Measurements from ENCODE around the gene POLR2F. TPM values are rescaled to one million over a fixed set of nuclear protein-coding genes. Genes with fewer than 3 reads are reported as not detected.

POLR2F gene
- total RNA-seq, 3 donors from 2014 or later: 155 to 176 (median 163) TPM

DNA sequence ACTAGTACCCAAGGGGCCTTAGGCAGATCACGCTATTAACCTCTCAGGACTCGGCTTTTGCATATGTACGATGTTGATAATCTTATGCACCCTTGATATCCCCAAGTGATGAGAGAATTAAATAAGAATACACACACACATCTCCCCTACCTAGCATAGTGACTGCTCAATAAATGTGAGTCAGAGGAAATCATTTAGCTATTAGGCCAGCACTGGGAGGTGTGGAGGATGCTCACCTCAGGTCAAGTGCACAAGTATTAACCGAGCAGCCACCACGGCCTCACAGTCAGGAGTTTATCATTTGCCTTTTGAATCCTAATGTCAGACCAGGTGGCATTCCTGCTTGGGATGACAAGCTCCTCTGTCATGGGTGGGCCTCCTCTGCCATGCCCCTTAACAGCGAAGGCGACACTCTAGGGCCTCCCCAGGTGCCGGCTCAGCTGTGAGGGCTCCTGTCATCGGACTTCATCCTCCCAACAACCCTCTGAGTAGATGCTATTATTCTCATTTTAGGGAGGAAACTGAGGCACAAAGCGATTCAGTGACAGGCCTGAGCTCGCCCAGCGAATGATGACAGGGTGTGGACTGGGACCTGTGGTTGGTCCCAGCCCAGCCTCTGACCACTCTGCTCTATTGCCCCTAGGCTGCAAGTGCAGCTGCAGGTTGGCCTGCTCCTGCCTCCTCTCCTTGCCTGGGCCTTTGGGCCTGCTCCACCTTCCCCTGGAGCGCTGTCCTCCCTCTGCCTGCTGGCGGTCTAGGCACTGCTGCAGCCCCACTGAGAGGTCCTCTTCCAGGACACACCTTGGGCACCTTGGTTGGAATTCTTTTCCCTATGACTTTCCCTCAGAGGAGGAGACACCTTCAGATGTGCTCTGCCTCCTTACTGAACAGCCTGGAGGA is 35.9 kb downstream of the POLR2F start:
- DNase-seq: no peak
- H3K9me3 Mint-ChIP-seq: no peaks in the 10 kb centered on the region
- no peak overlapping the region for H3K4me3 Mint-ChIP-seq
- H3K4me1 Mint-ChIP-seq (ENCODE audit: low read depth): peaks cover 2% of the 10 kb centered on the region
- no peaks in the 10 kb centered on the region for H3K27me3 Mint-ChIP-seq (ENCODE audit: low read depth)
- H3K36me3 Mint-ChIP-seq (ENCODE audit: insufficient read depth): no peaks in the 10 kb centered on the region
- no peak for ATAC-seq

DNA sequence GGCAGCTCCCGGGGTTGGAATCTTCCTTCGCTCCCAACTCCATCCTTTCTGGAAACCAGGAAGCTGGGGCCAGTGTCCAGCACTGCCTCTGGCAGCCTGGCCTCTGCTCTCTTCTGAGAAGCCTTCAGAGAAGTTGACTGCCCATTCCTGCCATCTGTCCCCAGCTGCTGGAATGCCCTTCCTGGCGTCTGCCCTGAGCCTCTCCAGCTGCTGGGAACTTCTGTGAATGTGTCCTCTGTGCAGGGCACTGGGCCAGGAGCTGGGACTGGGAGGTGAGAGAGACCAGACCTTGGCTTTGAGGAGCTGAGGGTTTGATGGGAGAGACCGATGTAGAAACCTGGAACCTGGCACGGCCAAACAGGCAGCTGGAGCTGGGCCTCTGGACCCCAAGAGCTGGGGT is 36.8 kb downstream of the POLR2F start:
- no peak for DNase-seq
- ATAC-seq: no peak
- Mint-ChIP-seq H3K4me1 (ENCODE audit: low read depth) (peaks cover 3% of the 10 kb centered on the region), H3K27me3 (ENCODE audit: low read depth) (no peaks in the 10 kb centered on the region), H3K4me3 (no peak overlapping the region), H3K9me3 (no peaks in the 10 kb centered on the region), H3K36me3 (ENCODE audit: insufficient read depth) (no peaks in the 10 kb centered on the region)

DNA sequence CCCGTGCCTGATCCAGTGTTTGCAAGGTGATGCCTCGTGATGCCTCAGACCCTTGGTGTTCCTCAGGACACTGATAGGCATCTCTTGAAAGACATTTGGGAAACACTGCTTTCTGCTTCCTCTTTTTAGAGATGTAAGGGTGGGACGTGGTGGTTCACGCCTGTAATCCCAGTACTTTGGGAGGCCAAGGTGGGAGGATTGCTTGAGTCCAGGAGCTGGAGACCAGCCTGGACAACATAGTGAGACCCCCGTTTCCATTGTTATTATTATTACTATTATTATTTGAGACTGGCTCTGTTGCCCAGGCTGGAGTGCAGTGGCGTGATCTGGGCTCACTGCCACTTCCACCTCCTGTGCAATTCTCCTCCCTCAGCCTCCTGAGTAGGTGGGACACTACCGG is 37.4 kb downstream of the POLR2F start:
- no peak overlapping the region for H3K4me3 Mint-ChIP-seq

DNA sequence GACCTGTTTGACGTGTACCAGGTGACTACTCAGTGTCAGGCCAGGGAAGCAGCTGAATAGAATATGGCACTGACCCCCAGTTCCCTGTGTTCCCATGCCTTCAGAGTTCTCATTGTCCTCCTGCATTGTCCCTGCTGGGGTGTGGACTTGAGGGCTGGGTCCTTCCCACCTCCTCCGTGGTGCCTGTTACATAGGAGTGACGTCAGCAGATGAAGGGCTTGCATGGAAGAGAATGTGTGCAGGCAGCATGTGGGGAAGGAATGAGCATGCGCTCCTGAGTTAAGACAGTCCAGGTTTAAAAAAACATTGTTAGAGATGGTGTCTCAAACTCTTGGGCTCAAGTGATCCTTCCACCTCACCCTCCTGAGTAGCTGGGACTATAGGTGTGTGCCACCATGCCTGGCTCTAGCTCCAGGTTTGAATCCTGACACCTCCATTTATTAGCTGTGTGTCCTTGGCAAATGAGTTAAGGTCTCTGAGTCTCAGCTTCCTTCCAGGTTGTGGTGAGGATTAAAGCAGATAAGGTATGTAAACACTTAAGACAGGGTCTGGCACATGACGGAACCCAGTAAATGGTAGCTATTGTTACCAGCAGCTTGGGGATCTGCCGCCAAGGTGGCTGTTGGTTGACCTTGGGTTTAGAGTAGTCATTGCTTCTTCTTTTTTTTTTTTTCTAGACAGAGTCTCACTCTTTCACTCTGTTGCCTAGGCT is 38.4 kb downstream of the POLR2F start:
- Mint-ChIP-seq H3K27me3 (ENCODE audit: low read depth) (no peaks in the 10 kb centered on the region), H3K36me3 (ENCODE audit: insufficient read depth) (no peaks in the 10 kb centered on the region), H3K4me3 (no peak overlapping the region), H3K4me1 (ENCODE audit: low read depth) (peaks cover 14% of the 10 kb centered on the region), H3K9me3 (no peaks in the 10 kb centered on the region)
- no peak for DNase-seq
- no peak for ATAC-seq

More for the DNA sequence above, 37.4 kb downstream of the POLR2F start:
- DNase-seq (no peak), ATAC-seq (no peak)
- peaks cover 7% of the 10 kb centered on the region for H3K4me1 Mint-ChIP-seq (ENCODE audit: low read depth)
- no peaks in the 10 kb centered on the region for H3K9me3 Mint-ChIP-seq
- no peaks in the 10 kb centered on the region for H3K27me3 Mint-ChIP-seq (ENCODE audit: low read depth)
- H3K36me3 Mint-ChIP-seq (ENCODE audit: insufficient read depth): no peaks in the 10 kb centered on the region

DNA sequence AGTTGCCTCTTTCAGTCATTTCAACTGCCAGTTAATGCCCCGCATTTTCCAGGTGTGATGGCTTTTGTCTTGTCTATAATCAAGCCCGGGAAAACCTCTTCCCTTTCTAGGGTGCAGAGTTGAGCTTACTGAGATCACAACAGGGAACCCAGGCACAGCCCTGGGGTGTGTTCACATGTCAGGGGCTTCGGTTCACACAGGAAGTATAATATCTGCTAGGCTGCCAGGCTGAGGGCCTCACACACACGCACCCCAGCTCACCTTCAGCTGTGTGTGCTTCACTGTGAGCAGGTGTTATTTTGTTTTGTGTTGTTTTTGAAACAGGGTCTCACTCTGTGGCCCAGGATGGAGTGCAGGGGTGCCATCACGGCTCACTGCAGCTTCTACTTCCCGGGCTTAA is 40.5 kb downstream of the POLR2F start:
- Mint-ChIP-seq H3K27me3 (ENCODE audit: low read depth) (no peaks in the 10 kb centered on the region), H3K9me3 (no peaks in the 10 kb centered on the region), H3K4me3 (no peak overlapping the region), H3K36me3 (ENCODE audit: insufficient read depth) (peaks cover 3% of the 10 kb centered on the region), H3K4me1 (ENCODE audit: low read depth) (peaks cover 18% of the 10 kb centered on the region)
- ATAC-seq (no peak), DNase-seq (no peak)

DNA sequence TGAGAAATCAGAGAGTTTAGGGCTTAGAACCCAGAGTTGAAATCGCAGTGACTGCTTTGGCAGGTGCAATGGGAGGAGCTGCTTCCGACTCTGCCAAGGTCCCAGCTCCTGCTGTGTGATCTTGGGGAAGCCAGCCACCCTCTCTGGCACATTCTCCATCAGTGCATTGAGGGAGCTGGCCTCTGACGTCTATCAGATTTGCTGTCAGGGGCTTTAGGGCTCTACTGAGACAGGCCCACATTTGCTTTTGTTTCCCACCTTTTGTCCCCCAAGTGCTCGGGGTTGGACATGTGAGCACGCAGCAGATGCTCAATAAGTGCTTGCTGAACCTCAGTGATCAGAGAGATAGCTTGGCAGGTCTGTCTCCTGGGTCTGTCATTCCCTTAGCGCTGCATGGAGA is 41.5 kb downstream of the POLR2F start:
- H3K9me3 Mint-ChIP-seq: no peaks in the 10 kb centered on the region
- H3K4me1 Mint-ChIP-seq (ENCODE audit: low read depth): peaks cover 18% of the 10 kb centered on the region
- no peaks in the 10 kb centered on the region for H3K27me3 Mint-ChIP-seq (ENCODE audit: low read depth)
- ATAC-seq: no peak
- H3K36me3 Mint-ChIP-seq (ENCODE audit: insufficient read depth): peaks cover 3% of the 10 kb centered on the region
- no peak overlapping the region for H3K4me3 Mint-ChIP-seq
- DNase-seq: no peak

DNA sequence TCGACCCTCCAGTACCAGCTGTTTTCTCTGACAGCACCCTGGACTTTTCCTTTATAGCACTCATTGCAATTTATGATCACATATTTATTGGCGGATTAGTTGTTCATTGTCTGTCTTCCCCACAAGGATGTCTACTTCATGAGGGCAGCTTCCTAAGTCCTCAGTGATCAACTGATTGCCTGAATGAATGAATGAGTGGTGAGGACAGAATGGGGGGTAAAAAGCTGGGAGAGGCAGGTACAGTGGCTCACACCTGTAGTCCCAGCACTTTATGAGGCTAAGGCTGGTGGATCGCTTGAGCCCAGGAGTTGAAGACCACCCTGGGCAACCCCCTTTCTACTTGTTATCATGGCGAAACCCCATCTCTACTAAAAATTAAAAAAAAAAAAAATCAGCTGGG is 42.0 kb downstream of the POLR2F start:
- H3K36me3 Mint-ChIP-seq (ENCODE audit: insufficient read depth): peaks cover 3% of the 10 kb centered on the region
- DNase-seq (no peak), ATAC-seq (no peak)
- H3K27me3 Mint-ChIP-seq (ENCODE audit: low read depth): no peaks in the 10 kb centered on the region
- H3K9me3 Mint-ChIP-seq: no peaks in the 10 kb centered on the region
- H3K4me3 Mint-ChIP-seq: no peak overlapping the region
- H3K4me1 Mint-ChIP-seq (ENCODE audit: low read depth): peaks cover 18% of the 10 kb centered on the region

DNA sequence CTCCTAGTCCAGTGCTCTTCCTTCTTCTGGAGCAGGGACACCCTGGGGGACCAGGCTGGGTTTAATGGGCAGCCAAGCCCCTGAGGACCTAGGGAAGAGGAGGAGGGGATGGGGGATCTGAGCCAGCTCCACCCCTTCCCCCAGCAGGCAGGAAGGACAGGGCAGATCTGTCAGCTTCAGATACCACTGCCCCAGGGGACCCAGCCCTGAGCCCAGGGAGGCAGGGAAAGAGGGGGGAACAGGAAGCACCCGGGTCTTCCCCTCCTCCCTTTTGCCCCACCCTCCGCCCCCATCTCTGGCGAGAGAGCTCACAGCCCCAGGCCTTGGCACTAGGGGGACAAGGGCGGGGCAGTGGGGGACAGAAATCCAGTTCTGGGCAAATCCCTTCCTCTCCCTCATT is 42.6 kb downstream of the POLR2F start:
- Mint-ChIP-seq H3K9me3 (no peaks in the 10 kb centered on the region), H3K36me3 (ENCODE audit: insufficient read depth) (peaks cover 3% of the 10 kb centered on the region), H3K27me3 (ENCODE audit: low read depth) (no peaks in the 10 kb centered on the region), H3K4me1 (ENCODE audit: low read depth) (peaks cover 18% of the 10 kb centered on the region), H3K4me3 (no peak overlapping the region)
- DNase-seq: no peak
- no peak for ATAC-seq

DNA sequence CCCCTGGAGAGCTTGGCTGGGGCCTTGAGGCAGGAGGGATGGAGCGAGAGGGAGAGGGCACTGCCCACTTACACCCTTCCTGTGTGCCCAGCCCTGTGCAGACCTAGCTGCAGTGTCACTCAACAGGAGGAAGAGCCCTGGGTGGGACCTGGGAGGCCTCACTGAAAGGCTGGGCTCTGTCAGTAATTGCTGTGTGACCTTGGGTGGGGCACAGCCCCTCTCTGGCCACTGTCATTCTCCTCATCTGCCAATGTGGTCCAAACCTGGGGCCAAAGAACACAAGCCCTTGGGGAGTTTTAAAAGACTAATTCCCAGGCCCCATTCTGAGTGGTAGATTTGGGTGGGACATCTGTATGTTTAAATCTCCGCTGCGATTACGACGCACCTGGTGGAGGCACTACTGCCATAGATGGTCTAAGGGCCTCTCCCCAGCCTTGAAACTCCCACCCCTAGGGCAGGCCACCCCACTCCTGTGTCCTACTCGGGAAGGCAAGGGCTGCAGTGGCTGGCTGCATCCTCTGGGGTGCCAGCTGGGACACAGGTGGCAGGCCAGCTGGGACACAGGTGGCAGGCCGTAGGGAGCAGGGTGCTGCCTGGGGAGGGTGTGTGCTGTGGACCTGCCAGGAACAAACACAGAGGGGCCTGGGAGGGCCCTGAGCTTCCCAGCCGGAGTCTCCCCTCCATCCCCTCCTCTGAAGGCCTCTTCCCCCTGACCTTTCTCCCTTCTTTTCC is 43.2 kb downstream of the POLR2F start:
- no peaks in the 10 kb centered on the region for H3K27me3 Mint-ChIP-seq (ENCODE audit: low read depth)

DNA sequence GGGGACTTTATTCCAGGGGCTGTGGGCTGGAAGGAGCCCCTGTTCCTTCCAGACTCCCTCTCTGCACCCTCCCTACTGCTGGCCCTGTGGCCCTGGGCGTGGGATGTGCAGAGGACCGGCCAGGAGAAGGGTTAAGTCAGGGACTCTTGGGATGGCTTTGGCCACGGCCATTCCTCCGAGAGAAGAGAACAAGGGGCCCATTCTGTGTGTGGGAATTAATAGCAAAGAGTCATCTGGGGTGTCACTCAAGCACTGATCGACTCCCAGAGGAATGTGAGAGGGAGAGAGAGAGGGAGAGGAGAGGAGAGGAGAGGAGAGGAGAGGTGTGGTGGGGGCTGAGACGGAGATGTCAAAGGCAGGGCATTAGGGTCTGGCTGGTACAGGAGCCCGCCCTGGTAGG is 45.0 kb downstream of the POLR2F start:
- Mint-ChIP-seq H3K27me3 (ENCODE audit: low read depth) (no peaks in the 10 kb centered on the region), H3K4me1 (ENCODE audit: low read depth) (peaks cover 17% of the 10 kb centered on the region), H3K9me3 (no peaks in the 10 kb centered on the region), H3K36me3 (ENCODE audit: insufficient read depth) (peaks cover 3% of the 10 kb centered on the region), H3K4me3 (no peak overlapping the region)
- ATAC-seq: no peak
- DNase-seq: no peak

More for the DNA sequence above, 43.2 kb downstream of the POLR2F start:
- DNase-seq (no peak), ATAC-seq (no peak)
- H3K4me3 Mint-ChIP-seq: no peak overlapping the region
- H3K36me3 Mint-ChIP-seq (ENCODE audit: insufficient read depth): peaks cover 3% of the 10 kb centered on the region
- H3K9me3 Mint-ChIP-seq: no peaks in the 10 kb centered on the region
- H3K4me1 Mint-ChIP-seq (ENCODE audit: low read depth): peaks cover 18% of the 10 kb centered on the region

DNA sequence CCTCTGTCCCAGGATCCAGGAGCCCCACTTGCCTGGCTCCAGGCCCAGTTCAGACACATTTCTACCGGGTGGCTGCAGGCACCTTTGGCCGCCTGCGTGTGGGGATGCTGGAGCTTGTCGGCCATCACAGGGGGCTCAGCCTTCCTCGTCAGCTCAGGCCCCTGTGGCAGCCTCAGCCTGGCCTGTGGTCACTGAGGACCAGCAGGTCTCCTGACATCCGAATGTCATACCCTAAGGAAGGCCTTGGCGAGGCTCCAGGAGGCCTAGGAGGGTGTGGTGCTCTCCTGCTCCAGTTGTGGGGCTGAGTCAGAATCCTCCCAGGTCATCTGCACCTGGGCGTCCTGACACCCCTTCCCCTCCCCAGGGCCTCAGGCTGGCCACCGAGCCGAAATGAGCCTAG is 45.7 kb downstream of the POLR2F start:
- H3K27me3 Mint-ChIP-seq (ENCODE audit: low read depth): no peaks in the 10 kb centered on the region
- peaks cover 3% of the 10 kb centered on the region for H3K36me3 Mint-ChIP-seq (ENCODE audit: insufficient read depth)
- ATAC-seq: no peak
- DNase-seq: no peak
- H3K4me3 Mint-ChIP-seq: no peak overlapping the region
- H3K9me3 Mint-ChIP-seq: no peaks in the 10 kb centered on the region
- H3K4me1 Mint-ChIP-seq (ENCODE audit: low read depth): peaks cover 17% of the 10 kb centered on the region

DNA sequence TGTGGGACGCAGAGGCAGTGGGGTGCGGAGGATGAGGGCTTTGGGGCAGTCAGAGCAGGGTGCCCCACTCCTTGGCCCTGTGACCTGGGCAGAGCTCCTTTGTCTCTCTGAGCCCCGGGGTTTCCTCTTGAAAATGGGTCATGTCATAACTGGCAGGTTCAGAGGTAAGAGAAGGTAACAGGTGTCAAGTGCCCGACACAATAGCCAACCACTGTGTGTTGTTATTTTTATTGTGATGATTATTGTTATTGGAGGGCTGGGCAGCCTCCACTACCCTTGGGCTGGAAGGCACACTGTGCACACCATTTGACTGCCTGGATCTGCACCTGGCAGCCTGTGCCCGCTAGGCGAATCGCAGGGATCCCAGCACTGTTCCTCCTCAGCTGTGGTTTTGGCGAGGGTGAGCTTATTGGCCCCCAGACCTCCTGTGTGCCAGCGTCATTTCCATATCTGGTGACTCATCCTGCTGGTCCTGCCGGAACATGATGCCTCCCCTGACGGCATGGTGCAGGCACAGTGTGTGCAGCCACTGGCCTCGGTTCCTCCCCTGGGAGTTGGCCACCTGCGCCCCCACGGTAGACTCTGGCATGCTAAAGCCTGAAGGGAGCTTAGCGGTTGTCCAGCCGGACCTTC is 46.3 kb downstream of the POLR2F start:
- no peaks in the 10 kb centered on the region for H3K9me3 Mint-ChIP-seq
- H3K36me3 Mint-ChIP-seq (ENCODE audit: insufficient read depth): peaks cover 3% of the 10 kb centered on the region
- H3K4me3 Mint-ChIP-seq: no peak overlapping the region
- ATAC-seq (no peak), DNase-seq (no peak)
- H3K4me1 Mint-ChIP-seq (ENCODE audit: low read depth): peaks cover 17% of the 10 kb centered on the region
- no peaks in the 10 kb centered on the region for H3K27me3 Mint-ChIP-seq (ENCODE audit: low read depth)

DNA sequence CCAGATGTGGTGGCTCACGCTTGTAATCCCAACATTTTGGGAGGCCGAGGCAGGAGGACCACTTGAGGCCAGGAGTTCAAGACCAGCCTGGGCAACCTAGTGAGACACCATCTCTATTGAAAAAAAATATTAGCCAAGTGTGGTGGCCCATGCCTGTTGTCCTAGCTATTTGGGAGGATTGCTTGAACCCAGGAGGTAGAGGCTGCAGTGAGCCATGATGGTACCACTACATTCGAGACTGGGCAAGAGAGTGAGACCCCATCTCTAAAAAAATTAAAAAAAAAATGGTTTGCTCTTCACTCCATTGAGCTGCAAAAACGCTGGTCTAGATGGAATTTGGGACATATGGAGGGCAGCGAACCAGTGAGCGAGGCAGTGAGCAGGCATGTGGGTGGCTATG is 52.4 kb downstream of the POLR2F start:
- H3K27me3 Mint-ChIP-seq (ENCODE audit: low read depth): no peaks in the 10 kb centered on the region
- peaks cover 8% of the 10 kb centered on the region for H3K4me1 Mint-ChIP-seq (ENCODE audit: low read depth)
- H3K36me3 Mint-ChIP-seq (ENCODE audit: insufficient read depth): no peaks in the 10 kb centered on the region
- H3K9me3 Mint-ChIP-seq: no peaks in the 10 kb centered on the region
- no peak for ATAC-seq
- DNase-seq: no peak
- H3K4me3 Mint-ChIP-seq: no peak overlapping the region

DNA sequence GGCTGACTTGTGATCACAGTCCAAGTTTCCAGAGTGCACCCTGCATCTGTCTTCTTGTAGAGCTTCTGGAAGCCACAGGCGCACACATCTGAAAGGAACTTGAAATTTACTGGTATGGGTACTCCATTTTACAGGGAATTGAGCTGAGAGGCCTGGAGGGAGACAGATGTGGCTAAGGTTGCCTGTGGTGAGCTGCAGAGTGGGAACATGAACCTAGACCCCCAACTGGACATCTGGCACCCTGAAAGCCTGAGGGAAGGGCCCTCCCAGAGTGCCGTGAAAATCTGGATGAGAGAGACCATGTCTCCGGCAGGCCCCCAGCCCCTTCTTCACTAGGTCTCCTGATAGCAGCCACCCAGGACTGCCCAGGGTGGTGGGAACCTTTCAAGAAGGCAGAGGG is 53.4 kb downstream of the POLR2F start:
- Mint-ChIP-seq H3K4me3 (no peak overlapping the region), H3K27me3 (ENCODE audit: low read depth) (no peaks in the 10 kb centered on the region), H3K4me1 (ENCODE audit: low read depth) (peaks cover 8% of the 10 kb centered on the region), H3K9me3 (no peaks in the 10 kb centered on the region), H3K36me3 (ENCODE audit: insufficient read depth) (no peaks in the 10 kb centered on the region)
- ATAC-seq (no peak), DNase-seq (no peak)
